ENCODE results near the gene FAM186B.
"Not testable (repeated sequence)": the region's sequence is repeated elsewhere in the genome, so short reads cannot be mapped to it uniquely, and the experiment has no call there.

FAM186B gene

GRCh38 chr12:49633703-49634345, 28.4 kb upstream of the FAM186B start:
- DNase-seq = no peak

- no peak for DNase-seq
These were observed 27.7 kb upstream of the FAM186B start for GRCh38 chr12:49632986-49633702.

- no peak for DNase-seq
These were observed 27.0 kb upstream of the FAM186B start for GRCh38 chr12:49632401-49632800.

GRCh38 chr12:49631336-49631907, 26.0 kb upstream of the FAM186B start:
- DNase-seq = no peak

- no peak for DNase-seq
These were observed 22.4 kb upstream of the FAM186B start for GRCh38 chr12:49627752-49628360.

GRCh38 chr12:49626836-49627235, 21.4 kb upstream of the FAM186B start:
- no peak for DNase-seq

- no peak for DNase-seq
These were observed 20.9 kb upstream of the FAM186B start for GRCh38 chr12:49626169-49626835.

- DNase-seq = no peak
These were observed 19.6 kb upstream of the FAM186B start for GRCh38 chr12:49624921-49625577.

- DNase-seq = peak; percentile 86
These were observed 17.9 kb upstream of the FAM186B start, which contains the start of gene PRPF40B for GRCh38 chr12:49623142-49623904. Gene PRPF40B (plus strand): TSS chr12:49623561. CDS start chr12:49623591, 30 bp downstream.

- DNase-seq = peak; percentile 8
These were observed 17.2 kb upstream of the FAM186B start for GRCh38 chr12:49622501-49623141.

GRCh38 chr12:49621651-49622500, 16.4 kb upstream of the FAM186B start:
- DNase-seq = no peak

- DNase-seq = no peak
These were observed 13.8 kb upstream of the FAM186B start for GRCh38 chr12:49619286-49619685.

GRCh38 chr12:49618576-49618975, 13.1 kb upstream of the FAM186B start:
- no peak for DNase-seq

GRCh38 chr12:49616533-49617219, 11.2 kb upstream of the FAM186B start:
- no peak for DNase-seq

GRCh38 chr12:49615725-49616124, 10.3 kb upstream of the FAM186B start:
- DNase-seq = no peak

GRCh38 chr12:49612210-49612609, 6.8 kb upstream of the FAM186B start:
- DNase-seq = no peak

- not testable (repeated sequence) for DNase-seq
These were observed 5.3 kb upstream of the FAM186B start for GRCh38 chr12:49610785-49611184.

- DNase-seq = no peak
These were observed 4.4 kb upstream of the FAM186B start for GRCh38 chr12:49609875-49610154.

- no peak for DNase-seq
These were observed 3.8 kb upstream of the FAM186B start for GRCh38 chr12:49609059-49609874.
